HCT116 (cell line): Measurements from ENCODE around the gene MYBPHL. TPM values are rescaled to one million over a fixed set of nuclear protein-coding genes. Genes with fewer than 3 reads are reported as not detected.

Experiments used
- ATAC-seq: fragments of 200-7000 bp; cut with Tn5 transposase; 2 replicates; pipeline ENCODE4 v1.9.1; 2020; ENCODE audit warnings: mild to moderate bottlenecking, moderate library complexity
- BruUV-seq: library from RNA; stranded (reverse); fragments of 400-500 nt; replicated peaks from 2 replicates; lab custom pipeline; 2021; lab: Mats Ljungman, UMichigan
- CTCF ChIA-PET: fragments of 300-600 bp; sonication (Branson Sonifier 250); formaldehyde crosslinking; loops from one replicate; lab custom pipeline; 2021; ENCODE audit warnings: antibody characterized with exemption; lab: Charles Lee
- POLR2A ChIA-PET: fragments of 300-600, 350-600 bp; sonication (Branson Sonifier 250); formaldehyde crosslinking; loops from one replicate; lab custom pipeline; 2021; ENCODE audit warnings: antibody characterized with exemption; lab: Charles Lee
- RAD21 ChIA-PET, 2 experiments: fragments of 300-600 bp; sonication (Branson Sonifier 250); formaldehyde crosslinking; loops; one replicate each; lab custom pipeline; 2023; ENCODE audit warnings: low total read pairs in 2 of 2; ENCODE audit not compliant: uncharacterized antibody in 2 of 2, unreplicated experiment in 2 of 2, low non-redundant PET in 1 of 2; lab: Charles Lee
- DNase-seq: peaks from one replicate; pipeline ENCODE4 v3.0.0-alpha.2; 2010; ENCODE audit warnings: low read depth, low spot score
- H2AFZ ChIP-seq: fragments of 200-600 bp; shearing (Covaris generic), sonication (generic); 2 replicates; pipeline ENCODE4 v1.6.1; 2017; ENCODE audit warnings: low read depth, mixed run types, mixed read lengths, antibody characterized with exemption, low read length; ENCODE audit not compliant: poor library complexity, severe bottlenecking
- H3K27ac ChIP-seq: 2 replicates; pipeline ENCODE4 v1.5.1; 2012; ENCODE audit warnings: low read depth, low read length
- H3K27me3 ChIP-seq: fragments of 200-600 bp; sonication (generic); 2 replicates; pipeline ENCODE4 v1.6.1; 2016; ENCODE audit warnings: mixed run types, low read length, mixed read lengths; ENCODE audit not compliant: insufficient read depth
- H3K36me3 ChIP-seq, 2 experiments: fragments of 200-500 bp in 1 of 2; fragments of 200-600 bp in 1 of 2; sonication (Bioruptor generic) in 1 of 2; sonication (generic) in 1 of 2; 2 replicates each; pipeline versions ENCODE4 v1.5.1 to v1.6.1; 2014 to 2016; ENCODE audit warnings: low read length in 2 of 2, inconsistent platforms in 1 of 2, mixed read lengths in 1 of 2, mixed run types in 1 of 2; ENCODE audit not compliant: insufficient read depth in 2 of 2, control insufficient read depth in 1 of 2
- H3K4me1 ChIP-seq, 2 experiments: fragments of 200-600 bp in 1 of 2; sonication (generic) in 1 of 2; 2 replicates each; pipeline versions ENCODE4 v1.5.1 to v1.6.1; 2012 to 2017; ENCODE audit warnings: low read length in 2 of 2, inconsistent platforms in 1 of 2, mild to moderate bottlenecking in 1 of 2, mixed read lengths in 1 of 2, mixed run types in 1 of 2, moderate library complexity in 1 of 2; ENCODE audit not compliant: insufficient read depth in 2 of 2, control insufficient read depth in 1 of 2
- H3K4me2 ChIP-seq: fragments of 200-600 bp; sonication (generic); 2 replicates; pipeline ENCODE4 v1.6.1; 2017; ENCODE audit warnings: mixed run types, low read length, mixed read lengths
- H3K4me3 ChIP-seq, 2 experiments: fragments of 200-600 bp in 1 of 2; sonication (generic) in 1 of 2; replicated peaks in 1 of 2; 2 replicates each; pipeline ENCODE4 v1.5.1; 2011 to 2016; ENCODE audit warnings: low read length in 2 of 2, control low read depth in 1 of 2, low read depth in 1 of 2, mild to moderate bottlenecking in 1 of 2, mixed read lengths in 1 of 2, mixed run types in 1 of 2
- H3K79me2 ChIP-seq: fragments of 200-600 bp; sonication (generic); 2 replicates; pipeline ENCODE4 v1.6.1; 2017; ENCODE audit warnings: mild to moderate bottlenecking, mixed run types, low read length, moderate library complexity, mixed read lengths; ENCODE audit not compliant: insufficient read depth
- H3K9ac ChIP-seq: fragments of 200-600 bp; sonication (generic); 2 replicates; pipeline ENCODE4 v1.6.1; 2016; ENCODE audit warnings: low read length, mixed read lengths
- H3K9me2 ChIP-seq: fragments of 200-600 bp; sonication (generic), shearing (Covaris generic); 2 replicates; pipeline ENCODE4 v1.6.1; 2017; ENCODE audit warnings: mixed run types, mild to moderate bottlenecking, moderate library complexity; ENCODE audit not compliant: insufficient read depth
- H3K9me3 ChIP-seq, 2 experiments: fragments of 200-500 bp in 1 of 2; fragments of 200-600 bp in 1 of 2; sonication (Bioruptor generic) in 1 of 2; sonication (generic) in 1 of 2; 2 replicates each; pipeline ENCODE4 v1.6.1; 2014 to 2017; ENCODE audit warnings: low read length in 2 of 2, mixed read lengths in 2 of 2, inconsistent platforms in 1 of 2, low read depth in 1 of 2, mild to moderate bottlenecking in 1 of 2, mixed run types in 1 of 2, moderate library complexity in 1 of 2; ENCODE audit not compliant: control insufficient read depth in 1 of 2, insufficient read depth in 1 of 2
- H4K20me1 ChIP-seq: fragments of 200-600 bp; sonication (generic), shearing (Covaris generic); 2 replicates; pipeline ENCODE4 v1.6.1; 2017; ENCODE audit warnings: mixed run types, mild to moderate bottlenecking, moderate library complexity; ENCODE audit not compliant: insufficient read depth
- CBX3 ChIP-seq: IDR thresholded peaks from 2 replicates; pipeline ENCODE4 v1.6.1; 2012; ENCODE audit warnings: low read depth
- CEBPB ChIP-seq: IDR thresholded peaks from 2 replicates; pipeline ENCODE4 v1.6.1; 2012; ENCODE audit warnings: low read depth
- ELF1 ChIP-seq: IDR thresholded peaks from 2 replicates; pipeline ENCODE4 v1.6.1; 2012; ENCODE audit warnings: low read depth, borderline replicate concordance
- FOSL1 ChIP-seq: IDR thresholded peaks from 2 replicates; pipeline ENCODE4 v1.6.1; 2012; ENCODE audit warnings: low read depth
- JUND ChIP-seq: IDR thresholded peaks from 2 replicates; pipeline ENCODE4 v1.6.1; 2012
- MAX ChIP-seq: IDR thresholded peaks from 2 replicates; pipeline ENCODE4 v1.6.1; 2012
- POLR2A ChIP-seq: IDR thresholded peaks from 2 replicates; pipeline ENCODE4 v1.7.0; 2011; ENCODE audit warnings: borderline replicate concordance; ENCODE audit not compliant: insufficient read depth, insufficient read length; ENCODE audit errors: extremely low read depth
- POLR2AphosphoS5 ChIP-seq: IDR thresholded peaks from 2 replicates; pipeline ENCODE4 v1.6.1; 2011; ENCODE audit warnings: mild to moderate bottlenecking, low read depth, low read length, moderate library complexity
- RAD21 ChIP-seq: IDR thresholded peaks from 2 replicates; pipeline ENCODE4 v1.6.1; 2012; ENCODE audit warnings: low read depth, mild to moderate bottlenecking
- REST ChIP-seq: IDR thresholded peaks from 2 replicates; pipeline ENCODE4 v1.6.1; 2012; ENCODE audit warnings: low read depth
- SP1 ChIP-seq: IDR thresholded peaks from 2 replicates; pipeline ENCODE4 v1.6.1; 2012; ENCODE audit warnings: low read depth
- TCF7L2 ChIP-seq: IDR thresholded peaks from 2 replicates; pipeline ENCODE4 v1.7.0; 2011; ENCODE audit warnings: borderline replicate concordance, inconsistent platforms; ENCODE audit not compliant: insufficient read depth, insufficient read length; ENCODE audit errors: extremely low read depth
- YY1 ChIP-seq: IDR thresholded peaks from 2 replicates; pipeline ENCODE4 v1.6.1; 2011; ENCODE audit warnings: low read length, low read depth, moderate library complexity, mild to moderate bottlenecking; ENCODE audit not compliant: insufficient replicate concordance; ENCODE audit errors: extremely low read depth
- ZNF274 ChIP-seq: fragments of 200-500 bp; sonication (Bioruptor generic); IDR thresholded peaks from 2 replicates; pipeline ENCODE4 v1.6.1; 2014; ENCODE audit warnings: mild to moderate bottlenecking, low read depth, low read length, inconsistent platforms
- intact Hi-C: fragments of 100-400 bp; cut with micrococcal nuclease; formaldehyde crosslinking; loops from 2 replicates; pipeline ENCODE4 v1.10.0; 2022
- total RNA-seq: library from RNA; stranded (reverse); gene quantifications from one replicate; pipeline ENCODE4 v1.2.1, GENCODE V29; 2021; ENCODE audit not compliant: unreplicated experiment
- TF ChIP-seq, protein P1 (sequence below): IDR thresholded peaks from 2 replicates; pipeline ENCODE4 v1.6.1; 2012

Gene MYBPHL
- total RNA-seq, 1 experiment from 2014 or later, result 1.0 TPM

GRCh38 chr1:109282952-109283747, 23.7 kb downstream of the MYBPHL start, which contains the start of gene PSRC1 (continued):
- TF ChIP-seq REST, result no peak
- TF ChIP-seq FOSL1, result no peak
- peak; percentile 90 for TF ChIP-seq POLR2AphosphoS5
- TF ChIP-seq JUND, result no peak
- peak; percentile 41 for TF ChIP-seq YY1

DNA sequence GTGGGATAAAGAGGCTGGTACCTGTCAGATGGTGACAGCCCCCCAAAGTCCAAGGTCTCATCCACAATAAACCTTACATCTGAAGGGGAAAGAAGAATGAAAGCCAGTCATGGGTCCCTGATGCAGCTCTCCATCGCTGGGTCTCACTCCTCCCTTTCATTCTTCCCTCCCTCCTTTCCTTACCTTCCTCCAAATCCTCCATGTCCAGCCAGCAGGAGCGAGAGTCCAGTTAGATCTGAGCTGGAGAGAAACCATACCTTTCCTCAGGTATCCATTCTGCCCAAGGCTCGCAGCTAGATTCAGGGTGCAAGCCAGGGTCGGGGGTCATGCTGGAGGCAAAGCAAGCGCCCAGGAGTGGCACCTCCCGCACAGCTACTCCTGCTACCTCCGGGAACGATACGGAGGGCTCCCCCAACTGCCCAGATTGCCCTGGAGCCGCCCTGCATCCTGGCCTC, 24.3 kb downstream of the MYBPHL start:
- Histone ChIP-seq H3K9ac (peak overlapping the region; percentile 79), H4K20me1 (no peaks in the 10 kb centered on the region), H2AFZ (no peak overlapping the region), H3K4me3 (peak overlapping the region; percentile 78 to 87), H3K4me1 (peaks cover 8 to 20% of the 10 kb centered on the region in 2 experiments; a peak in 3 of 4 replicates), H3K27ac (peak overlapping the region; percentile 80), H3K9me2 (no peaks in the 10 kb centered on the region), H3K27me3 (no peaks in the 10 kb centered on the region), H3K36me3 (peaks cover 8 to 23% of the 10 kb centered on the region in 2 experiments; a peak in 2 of 4 replicates), H3K4me2 (peak overlapping the region; percentile 88), H3K9me3 (no peaks in the 10 kb centered on the region), H3K79me2 (peaks cover 18% of the 10 kb centered on the region; the same call in 1 of the 2 replicates)
- no TSS peak for BruUV-seq
- intact Hi-C loops, result no loop called here
- CTCF ChIA-PET, result interaction anchor here (1.2 to 1.9 kb wide), 4 partner anchors 114 to 250 kb away, joined by 3 to 18 read pairs (median 4); no protein-coding TSS in a partner anchor
- RAD21 ChIA-PET, result no interaction called here
- DNase-seq (no peak), ATAC-seq (peak; percentile 65)
- POLR2A ChIA-PET, result interaction anchor here (0.6 to 1.1 kb wide), 5 partner anchors 14 to 117 kb away, joined by 3 read pairs; no protein-coding TSS in a partner anchor
- TF ChIP-seq JUND, result no peak
- no peak for TF ChIP-seq RAD21
- no peak for TF ChIP-seq POLR2A
- TF ChIP-seq TCF7L2, result no peak
- TF ChIP-seq, protein P1, sequence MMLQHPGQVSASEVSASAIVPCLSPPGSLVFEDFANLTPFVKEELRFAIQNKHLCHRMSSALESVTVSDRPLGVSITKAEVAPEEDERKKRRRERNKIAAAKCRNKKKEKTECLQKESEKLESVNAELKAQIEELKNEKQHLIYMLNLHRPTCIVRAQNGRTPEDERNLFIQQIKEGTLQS, result no peak
- no peak for TF ChIP-seq REST
- TF ChIP-seq ZNF274, result no peak
- no peak for TF ChIP-seq MAX
- no peak for TF ChIP-seq CBX3
- no peak for TF ChIP-seq ELF1
- TF ChIP-seq CEBPB, result no peak
- no peak for TF ChIP-seq SP1
